GM23248 (cell line): Measurements from ENCODE around the gene SPPL2B. TPM values are rescaled to one million over a fixed set of nuclear protein-coding genes. Genes with fewer than 3 reads are reported as not detected.
A peak's percentile ranks its signal among the peaks of the same experiment; 100 is the strongest.

Experiments
- DNase-seq: peaks from one replicate; pipeline ENCODE4 v3.0.0-alpha.2; 2015
- H2AFZ ChIP-seq: fragments of 200-600 bp; sonication (generic); 2 replicates; pipeline ENCODE4 v1.6.1; 2016; ENCODE audit warnings: antibody characterized with exemption
- H3F3A ChIP-seq: fragments of 200-600 bp; sonication (generic); 2 replicates; pipeline ENCODE4 v1.6.1; 2016; ENCODE audit warnings: mild to moderate bottlenecking, antibody characterized with exemption, mixed run types; ENCODE audit not compliant: insufficient read depth
- H3K27ac ChIP-seq: fragments of 200-600 bp; sonication (generic); 2 replicates; pipeline ENCODE4 v1.5.1; 2016; ENCODE audit warnings: mild to moderate bottlenecking
- H3K27me3 ChIP-seq: fragments of 200-600 bp; sonication (generic); replicated peaks from 2 replicates; pipeline ENCODE4 v1.6.1; 2016; ENCODE audit warnings: mild to moderate bottlenecking; ENCODE audit not compliant: insufficient read depth
- H3K36me3 ChIP-seq: fragments of 200-600 bp; sonication (generic); 2 replicates; pipeline ENCODE4 v1.6.1; 2016; ENCODE audit warnings: low read depth, mild to moderate bottlenecking
- H3K4me1 ChIP-seq: fragments of 200-600 bp; sonication (generic); 2 replicates; pipeline ENCODE4 v1.6.1; 2016; ENCODE audit warnings: mild to moderate bottlenecking; ENCODE audit not compliant: insufficient read depth
- H3K4me2 ChIP-seq: fragments of 200-600 bp; sonication (generic); one replicate; pipeline ENCODE4 v1.6.1; 2016; ENCODE audit warnings: mild to moderate bottlenecking; ENCODE audit not compliant: unreplicated experiment
- H3K4me3 ChIP-seq: fragments of 200-600 bp; sonication (generic); 2 replicates; pipeline ENCODE4 v1.5.1; 2016; ENCODE audit warnings: mild to moderate bottlenecking
- H3K79me2 ChIP-seq: fragments of 200-600 bp; sonication (generic); 2 replicates; pipeline ENCODE4 v1.6.1; 2016; ENCODE audit warnings: mild to moderate bottlenecking; ENCODE audit not compliant: insufficient read depth
- H3K9ac ChIP-seq: fragments of 200-600 bp; sonication (generic); 2 replicates; pipeline ENCODE4 v1.6.1; 2016; ENCODE audit warnings: mild to moderate bottlenecking
- H3K9me2 ChIP-seq: fragments of 200-600 bp; sonication (generic); 2 replicates; pipeline ENCODE4 v1.6.1; 2016; ENCODE audit warnings: mixed run types, mild to moderate bottlenecking, moderate library complexity; ENCODE audit not compliant: insufficient read depth
- H3K9me3 ChIP-seq: fragments of 200-600 bp; sonication (generic); one replicate; pipeline ENCODE4 v1.6.1; 2017; ENCODE audit warnings: low read depth
- H4K20me1 ChIP-seq: fragments of 200-600 bp; sonication (generic); 2 replicates; pipeline ENCODE4 v1.6.0; 2016; ENCODE audit not compliant: insufficient read depth
- EZH2 ChIP-seq: fragments of 200-600 bp; sonication (generic); IDR thresholded peaks from 2 replicates; pipeline ENCODE4 v1.6.1; 2018; ENCODE audit warnings: antibody characterized with exemption, mild to moderate bottlenecking; ENCODE audit not compliant: insufficient read depth, poor library complexity, severe bottlenecking
- EZH2phosphoT487 ChIP-seq: fragments of 200-600 bp; sonication (generic); IDR thresholded peaks from 2 replicates; pipeline ENCODE4 v1.6.1; 2018; ENCODE audit warnings: antibody characterized with exemption, moderate library complexity, mild to moderate bottlenecking, low read depth; ENCODE audit not compliant: insufficient read depth
- WGBS, 2 experiments: methylation state at CpG; one replicate each; pipeline ENCODE4 v1.1.6; 2015 to 2017; ENCODE audit warnings: low lambda C conversion rate in 2 of 2, low coverage in 1 of 2; ENCODE audit errors: missing lambda C conversion rate in 2 of 2; 5-methylcytosine and 5-hydroxymethylcytosine counted together
- in situ Hi-C: fragments of 300-500 bp; cut with MboI; formaldehyde crosslinking; loops from 2 replicates; pipeline ENCODE4 v1.15.0; 2020
- polyA plus RNA-seq: library from polyadenylated mRNA; unstranded; fragments of >200 nt; fragmentation: Nextera tagmentation; extraction: Ambion mirVana; gene quantifications from 2 replicates; pipeline ENCODE4 v1.2.1, GENCODE V29; 2016
- total RNA-seq: library from RNA; depleted of rRNA; stranded (reverse); fragments of >200 nt; shearing (Covaris generic); gene quantifications from 2 replicates; pipeline ENCODE4 v1.2.3, GENCODE V29; 2014

SPPL2B gene
- total and polyA plus RNA-seq, 2 experiments from 2014 or later: 38.9 to 43.0 TPM

DNA sequence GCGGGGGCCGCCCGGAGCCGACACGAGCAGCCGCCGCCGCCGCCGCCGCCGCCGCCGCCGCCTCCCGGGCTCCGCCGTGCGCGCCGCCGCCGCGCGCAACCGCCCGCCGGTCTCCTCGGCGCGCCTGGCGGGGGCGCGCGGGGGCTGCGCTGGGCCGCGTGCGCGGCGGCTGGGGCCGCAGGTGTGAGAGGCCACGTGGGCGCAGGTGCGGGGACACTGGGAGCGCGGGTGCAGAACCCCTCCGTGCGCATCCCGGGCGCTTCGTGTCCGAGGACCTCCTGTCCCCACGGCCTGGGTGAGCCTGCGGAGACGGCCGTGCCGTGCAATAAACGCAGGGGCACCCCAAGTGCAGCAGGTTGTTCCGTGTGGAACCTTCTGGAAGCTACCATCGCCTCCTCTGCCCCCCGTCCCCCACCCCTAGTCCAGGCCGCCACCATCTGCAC lies 20.3 kb upstream of the SPPL2B start, which contains the start of gene LINGO3:
Gene LINGO3 (minus strand): TSS at position 41 of the 443 bp plus-strand sequence. CDS start 16,378 bp downstream, outside the sequence.
- Histone ChIP-seq H3K27me3 (peaks cover 19% of the 10 kb centered on the region), H3K27ac (no peak within 1 kb of the TSS), H3K9me3 (no peaks in the 10 kb centered on the region), H3K4me1 (no peaks in the 10 kb centered on the region; the same call in 1 of the 2 replicates), H3K9me2 (no peaks in the 10 kb centered on the region), H3K79me2 (no peaks in the 10 kb centered on the region), H2AFZ (no peak within 1 kb of the TSS), H4K20me1 (no peaks in the 10 kb centered on the region), H3K36me3 (no peaks in the 10 kb centered on the region), H3K9ac (no peak within 1 kb of the TSS), H3F3A (no peaks in the 10 kb centered on the region), H3K4me3 (peak within 1 kb of the TSS; percentile 32; the same call in 1 of the 2 replicates), H3K4me2 (no peak within 1 kb of the TSS)
- WGBS, 2 experiments: 6 to 15% methylated on average over 4 to 33 of the region's 63 CpGs
- peak; percentile 27 for DNase-seq
- in situ Hi-C loops: no loop called here
- TF ChIP-seq EZH2phosphoT487 (no peak), EZH2 (no peak)

DNA sequence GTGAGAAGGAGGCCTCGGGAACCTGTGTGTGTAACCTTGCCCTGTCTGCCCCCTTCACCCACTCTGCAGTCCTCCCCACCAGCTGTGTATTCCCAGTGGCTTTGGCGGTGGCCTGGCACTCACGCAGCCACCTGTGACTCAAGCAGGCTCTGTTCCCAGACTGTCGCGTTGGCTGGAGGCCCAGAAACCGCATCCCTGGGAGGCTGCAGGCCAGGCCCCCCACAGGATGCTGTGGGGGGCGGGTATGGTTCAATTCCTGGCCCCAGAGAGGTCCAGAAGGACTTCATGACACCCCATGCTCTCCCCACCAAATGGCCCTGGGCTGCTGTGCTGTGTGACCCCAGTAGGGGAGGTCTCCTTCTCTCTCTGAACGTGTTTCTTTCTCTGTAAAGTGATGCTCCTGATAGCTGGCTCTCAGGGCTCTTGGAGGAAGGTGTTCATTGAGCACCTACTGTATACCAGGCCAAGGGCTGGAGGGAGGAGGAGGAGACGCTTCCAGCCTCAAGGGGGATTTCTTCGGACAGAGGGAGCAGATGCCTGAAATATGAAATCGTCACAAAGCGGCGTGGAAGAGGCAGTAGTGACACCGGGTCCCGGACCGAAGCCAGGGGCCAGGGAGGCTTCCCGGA lies 18.6 kb upstream of the SPPL2B start:
- H3K9ac ChIP-seq: no peak overlapping the region
- no peak overlapping the region for H3K4me3 ChIP-seq
- no peaks in the 10 kb centered on the region for H3F3A ChIP-seq
- H3K27me3 ChIP-seq: peaks cover 17% of the 10 kb centered on the region
- H3K36me3 ChIP-seq: no peaks in the 10 kb centered on the region
- peak; percentile 62 for DNase-seq
- no peaks in the 10 kb centered on the region for H3K79me2 ChIP-seq
- no peaks in the 10 kb centered on the region for H3K9me2 ChIP-seq
- H3K4me2 ChIP-seq: no peak overlapping the region
- H2AFZ ChIP-seq: no peak overlapping the region
- H3K9me3 ChIP-seq: no peaks in the 10 kb centered on the region
- WGBS, 2 experiments: 51 to 54% methylated on average over 16 to 17 of the region's 17 CpGs
- no peak overlapping the region for H3K27ac ChIP-seq
- in situ Hi-C loops: no loop called here
- H4K20me1 ChIP-seq: no peaks in the 10 kb centered on the region
- TF ChIP-seq EZH2phosphoT487 (no peak), EZH2 (no peak)
- H3K4me1 ChIP-seq: no peaks in the 10 kb centered on the region; the same call in 1 of the 2 replicates

DNA sequence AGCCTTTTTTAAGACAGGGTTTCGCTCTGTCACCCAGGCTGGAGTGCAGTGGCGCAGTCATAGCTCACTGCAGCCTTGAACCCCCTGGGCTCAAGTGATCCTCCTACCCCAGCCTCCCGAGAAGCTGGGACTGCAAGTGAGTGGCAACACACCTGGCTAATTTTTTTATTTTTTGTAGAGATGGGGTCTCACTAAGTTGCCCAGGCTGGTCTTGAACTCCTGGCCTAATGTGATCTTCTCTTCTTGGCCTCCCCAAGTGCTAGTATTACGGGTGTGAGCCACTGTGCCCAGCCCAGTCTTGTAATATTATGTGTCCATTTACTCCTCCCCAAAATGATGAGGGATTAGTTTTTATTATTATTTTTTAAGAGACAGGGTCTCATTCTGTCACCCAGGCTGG lies 17.4 kb upstream of the SPPL2B start:
- H3K9me3 ChIP-seq: no peaks in the 10 kb centered on the region
- no peaks in the 10 kb centered on the region for H3F3A ChIP-seq
- H3K9ac ChIP-seq: no peak overlapping the region
- H3K4me3 ChIP-seq: no peak overlapping the region
- H4K20me1 ChIP-seq: no peaks in the 10 kb centered on the region
- H3K27me3 ChIP-seq: peaks cover 16% of the 10 kb centered on the region
- no peaks in the 10 kb centered on the region for H3K9me2 ChIP-seq
- H3K4me1 ChIP-seq: no peaks in the 10 kb centered on the region; the same call in 1 of the 2 replicates
- DNase-seq: no peak
- WGBS, 2 experiments: 93% methylated on average over 4 of the region's 4 CpGs
- no peak overlapping the region for H3K27ac ChIP-seq
- H3K79me2 ChIP-seq: no peaks in the 10 kb centered on the region
- H3K36me3 ChIP-seq: no peaks in the 10 kb centered on the region
- in situ Hi-C loops: no loop called here
- H3K4me2 ChIP-seq: no peak overlapping the region
- no peak for TF ChIP-seq EZH2
- TF ChIP-seq EZH2phosphoT487: no peak
- H2AFZ ChIP-seq: no peak overlapping the region

DNA sequence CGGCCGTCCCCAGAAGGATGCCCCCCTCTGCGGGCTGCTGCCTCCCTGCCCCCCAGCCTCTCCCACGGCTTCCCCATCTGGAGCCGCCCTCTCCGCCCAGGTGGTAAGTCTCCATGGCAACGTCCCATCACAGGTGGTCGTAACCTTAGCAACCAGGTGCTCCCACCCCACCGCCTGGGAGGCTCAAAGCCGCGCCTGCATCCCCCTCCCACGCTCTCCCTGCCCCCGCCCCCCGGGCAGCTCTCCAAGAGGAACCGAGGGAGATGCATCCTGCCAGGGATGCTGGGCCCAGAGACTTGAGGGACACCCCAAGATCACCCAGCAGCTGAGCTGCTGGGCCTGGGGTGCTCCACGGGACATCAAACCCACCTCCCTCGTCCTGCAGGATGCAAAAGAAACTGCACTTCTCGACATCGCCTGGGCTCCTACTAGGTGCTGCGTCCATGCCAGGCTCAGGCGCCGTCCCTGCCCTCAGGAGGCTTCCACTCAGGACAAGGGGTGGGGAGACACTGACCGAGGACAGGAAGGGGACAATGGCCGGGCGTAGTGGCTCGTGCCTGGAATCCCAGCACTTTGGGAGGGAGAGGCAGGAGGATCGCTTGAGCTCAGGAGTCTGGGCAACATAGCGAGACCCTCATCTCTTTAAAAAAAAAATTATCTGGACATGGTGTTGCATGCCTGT lies 15.5 kb upstream of the SPPL2B start:
- Histone ChIP-seq H3K36me3 (no peaks in the 10 kb centered on the region), H3K27me3 (0 out of 2 replicates have a peak, but pooled peaks cover 4% of the 10 kb centered on the region), H3K27ac (no peak overlapping the region), H3K9me3 (no peaks in the 10 kb centered on the region), H3K9me2 (no peaks in the 10 kb centered on the region), H3K4me1 (no peaks in the 10 kb centered on the region; the same call in 1 of the 2 replicates), H3F3A (no peaks in the 10 kb centered on the region), H3K79me2 (no peaks in the 10 kb centered on the region), H2AFZ (no peak overlapping the region), H4K20me1 (no peaks in the 10 kb centered on the region), H3K9ac (no peak overlapping the region), H3K4me3 (no peak overlapping the region), H3K4me2 (no peak overlapping the region)
- in situ Hi-C loops: no loop called here
- whole genome bisulfite sequencing, 2 experiments: 28 to 45% methylated on average over 15 to 28 of the region's 28 CpGs
- no peak for DNase-seq
- TF ChIP-seq EZH2phosphoT487: no peak
- TF ChIP-seq EZH2: no peak
